GM13977 (cell line): Measurements from ENCODE around the gene DNAH6.
"Not testable (repeated sequence)": the region's sequence is repeated elsewhere in the genome, so short reads cannot be mapped to it uniquely, and the experiment has no call there.

Source experiments
- DNase-seq: peaks from one replicate; pipeline ENCODE4 v3.0.0; 2012; ENCODE audit warnings: low spot score
- in situ Hi-C: fragments of 300-500 bp; cut with MboI; formaldehyde crosslinking; loops from one replicate; pipeline ENCODE4 v1.12.0; 2022; ENCODE audit warnings: low sequenced_read_pairs, low pct_unique_long_range_greater_than_20kb, mixed read lengths, inconsistent platforms; ENCODE audit not compliant: unreplicated experiment
- TF ChIP-seq, protein P1 (sequence below): IDR thresholded peaks from 2 replicates; pipeline ENCODE4 v1.5.1; 2012; ENCODE audit warnings: mild to moderate bottlenecking, control low read depth; ENCODE audit not compliant: insufficient read depth; ENCODE audit errors: extremely low read depth, missing control alignments

Gene DNAH6

DNA sequence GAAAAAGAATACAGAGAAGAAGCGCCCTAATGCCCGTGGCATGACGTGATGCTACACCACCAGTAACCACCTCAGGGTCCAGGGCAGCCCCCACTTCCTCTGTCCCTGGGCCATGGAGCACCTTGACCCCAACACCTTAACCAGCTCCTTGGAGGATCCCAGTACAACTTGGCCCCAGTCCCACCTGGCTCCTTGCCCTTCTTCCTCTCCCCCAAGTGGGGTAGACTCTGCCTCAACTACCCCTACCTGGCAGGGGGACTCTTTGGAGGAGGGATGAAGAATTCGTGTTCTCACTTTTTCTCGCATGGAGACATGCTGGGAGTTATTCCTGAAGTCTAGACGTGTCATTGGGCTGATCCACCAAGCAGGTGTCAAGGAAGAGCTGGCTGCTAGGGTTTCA is 345.7 kb downstream of the DNAH6 start:
- TF ChIP-seq, protein P1, sequence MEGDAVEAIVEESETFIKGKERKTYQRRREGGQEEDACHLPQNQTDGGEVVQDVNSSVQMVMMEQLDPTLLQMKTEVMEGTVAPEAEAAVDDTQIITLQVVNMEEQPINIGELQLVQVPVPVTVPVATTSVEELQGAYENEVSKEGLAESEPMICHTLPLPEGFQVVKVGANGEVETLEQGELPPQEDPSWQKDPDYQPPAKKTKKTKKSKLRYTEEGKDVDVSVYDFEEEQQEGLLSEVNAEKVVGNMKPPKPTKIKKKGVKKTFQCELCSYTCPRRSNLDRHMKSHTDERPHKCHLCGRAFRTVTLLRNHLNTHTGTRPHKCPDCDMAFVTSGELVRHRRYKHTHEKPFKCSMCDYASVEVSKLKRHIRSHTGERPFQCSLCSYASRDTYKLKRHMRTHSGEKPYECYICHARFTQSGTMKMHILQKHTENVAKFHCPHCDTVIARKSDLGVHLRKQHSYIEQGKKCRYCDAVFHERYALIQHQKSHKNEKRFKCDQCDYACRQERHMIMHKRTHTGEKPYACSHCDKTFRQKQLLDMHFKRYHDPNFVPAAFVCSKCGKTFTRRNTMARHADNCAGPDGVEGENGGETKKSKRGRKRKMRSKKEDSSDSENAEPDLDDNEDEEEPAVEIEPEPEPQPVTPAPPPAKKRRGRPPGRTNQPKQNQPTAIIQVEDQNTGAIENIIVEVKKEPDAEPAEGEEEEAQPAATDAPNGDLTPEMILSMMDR = no peak
- in situ Hi-C loops = loop anchor here (5.0 kb wide), 1 partner anchor 365 kb away; no protein-coding TSS in a partner anchor
- no peak for DNase-seq

DNA sequence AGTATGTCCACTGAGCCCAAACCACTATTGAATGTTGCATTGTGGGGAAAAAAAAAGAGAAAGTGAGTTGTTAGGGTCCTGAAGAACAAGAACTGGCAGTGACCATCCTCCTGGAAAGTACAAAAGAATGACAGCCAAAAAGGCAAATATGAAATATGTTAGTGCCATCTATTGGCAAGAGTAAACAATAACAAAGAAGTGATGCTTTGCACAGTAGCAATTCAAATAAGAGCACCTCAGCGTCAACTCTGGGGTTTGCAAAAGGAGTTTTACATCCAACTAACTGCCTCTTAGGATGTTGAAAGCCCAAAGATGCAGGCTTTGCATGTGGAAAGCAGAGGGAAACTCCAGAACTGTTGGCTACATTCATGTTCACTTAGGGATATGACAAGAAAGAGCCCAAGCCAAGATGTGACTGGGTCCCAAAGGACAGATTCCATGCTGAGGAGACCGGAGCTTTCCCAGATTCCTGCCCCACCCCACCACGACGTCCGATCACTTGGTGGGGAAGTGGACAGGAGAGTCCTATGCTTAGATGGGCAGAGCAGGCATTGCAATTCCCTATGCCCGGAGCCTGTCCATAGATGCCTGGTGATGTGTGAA is 349.0 kb downstream of the DNAH6 start:
- TF ChIP-seq, protein P1 = peak; percentile 56
- in situ Hi-C loops = no loop called here
- DNase-seq = peak; percentile 57

DNA sequence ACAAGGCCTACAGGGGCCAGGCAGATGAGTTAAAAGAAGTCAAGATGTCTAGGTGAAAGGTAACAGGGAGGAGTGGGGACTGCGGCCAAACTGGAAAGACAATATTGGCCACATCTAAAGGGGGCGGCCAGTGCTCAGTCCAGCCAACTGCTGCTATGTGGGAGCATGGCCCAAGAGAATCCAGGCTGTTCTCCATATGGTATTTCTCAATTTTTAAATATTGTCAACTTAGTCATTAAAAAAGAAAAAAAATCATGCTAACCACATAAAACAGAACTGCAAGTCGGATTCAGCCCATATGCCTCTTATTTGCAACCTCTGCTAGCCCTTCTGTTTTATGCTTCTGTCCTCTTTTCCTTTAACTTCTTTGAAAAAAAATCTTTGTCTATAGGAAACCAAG is 349.8 kb downstream of the DNAH6 start:
- no peak for DNase-seq
- TF ChIP-seq, protein P1 = no peak
- in situ Hi-C loops = no loop called here

DNA sequence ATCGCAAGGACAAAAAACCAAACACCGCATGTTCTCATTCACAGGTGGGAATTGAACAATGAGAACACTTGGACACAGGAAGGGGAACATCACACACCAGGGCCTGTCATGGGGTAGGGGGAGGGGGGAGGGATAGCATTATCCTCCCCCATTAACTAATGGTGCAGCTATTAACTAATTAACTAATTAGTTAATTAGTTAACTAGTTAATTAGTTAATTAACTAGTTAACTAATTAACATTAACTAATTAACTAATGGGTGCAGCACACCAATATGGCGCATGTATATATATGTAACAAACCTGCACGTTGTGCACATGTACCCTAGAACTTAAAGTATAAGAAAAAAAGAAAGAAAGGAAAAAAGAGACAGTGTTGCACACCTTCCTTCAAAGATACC is 352.0 kb downstream of the DNAH6 start:
- DNase-seq, in situ Hi-C loops: not testable (repeated sequence)
